DMS114 treated with DMSO at 0.1 percent for 48 hours (cell line): ENCODE results near the gene BCLAF3.

Source experiments
- DNase-seq: peaks from one replicate; lab custom pipeline; 2025; ENCODE audit not compliant: unreplicated experiment; lab: John Stamatoyannopoulos, UW

Gene BCLAF3

GRCh38 chrX:19968276-19968675, 22.6 kb downstream of the BCLAF3 start:
- no peak for DNase-seq

GRCh38 chrX:19966056-19966455, 24.8 kb downstream of the BCLAF3 start:
- DNase-seq = no peak

- no peak for DNase-seq
Measured at GRCh38 chrX:19964017-19964710, 26.7 kb downstream of the BCLAF3 start.

GRCh38 chrX:19960913-19961312, 29.9 kb downstream of the BCLAF3 start:
- no peak for DNase-seq

GRCh38 chrX:19958552-19959486, 32.0 kb downstream of the BCLAF3 start:
- no peak for DNase-seq

- no peak for DNase-seq
Measured at GRCh38 chrX:19956923-19957322, 33.9 kb downstream of the BCLAF3 start.

- DNase-seq = no peak
Measured at GRCh38 chrX:19956306-19956705, 34.6 kb downstream of the BCLAF3 start.

- no peak for DNase-seq
Measured at GRCh38 chrX:19955306-19955705, 35.6 kb downstream of the BCLAF3 start.

- DNase-seq = no peak
Measured at GRCh38 chrX:19954335-19955096, 36.3 kb downstream of the BCLAF3 start.

- DNase-seq = no peak
Measured at GRCh38 chrX:19953145-19953544, 37.7 kb downstream of the BCLAF3 start.

- DNase-seq = no peak
Measured at GRCh38 chrX:19949340-19949739, 41.5 kb downstream of the BCLAF3 start.

- no peak for DNase-seq
Measured at GRCh38 chrX:19947612-19948011, 43.2 kb downstream of the BCLAF3 start.
